Measurements from ENCODE around the gene CPED1. TPM values are rescaled to one million over a fixed set of nuclear protein-coding genes. Genes with fewer than 3 reads are reported as not detected.

CPED1 gene
- total and polyA plus RNA-seq, 10 of the 15 experiments (the other 5 are each of a cell fraction or from before 2014, with no cell fraction given), result 0.01 to 0.77 (median 0.10) TPM; not detected in 1

GRCh38 chr7:121267612-121268011, 279.1 kb downstream of the CPED1 start:
- SMC1A ChIA-PET (ENCODE audit: uncharacterized antibody, unreplicated experiment), result interaction anchor here (1.0 to 2.0 kb wide), 2 partner anchors 12 to 28 kb away, joined by 4 to 6 read pairs; no protein-coding TSS in a partner anchor
- RAD21 ChIA-PET (ENCODE audit: unreplicated experiment), result no interaction called here
- no peaks in the 10 kb centered on the region for H3K36me3 ChIP-seq (ENCODE audit: control insufficient read depth in 2 of 2, insufficient read depth in 2 of 2, low read length in 1 of 2)
- CTCF ChIA-PET, result no interaction called here
- no peak for ATAC-seq
- POLR2A ChIA-PET, result no interaction called here
- H3K4me1 ChIP-seq (ENCODE audit: control insufficient read depth, insufficient read depth, low read length), result peaks cover 4% of the 10 kb centered on the region
- H3K27me3 ChIP-seq (replicated peaks in 1 of 2; ENCODE audit: control insufficient read depth in 2 of 2, insufficient read depth in 2 of 2, low read length in 1 of 2), result no peaks in the 10 kb centered on the region; a peak in 1 of 4 replicates
- H3K27ac ChIP-seq (ENCODE audit: control insufficient read depth, insufficient read depth), result no peak overlapping the region
- 0% methylated on average over 1 of the region's 1 CpG for WGBS (ENCODE audit: insufficient coverage, insufficient replicate concordance, low lambda C conversion rate, missing lambda C conversion rate)
- no peak overlapping the region for H3K9ac ChIP-seq (ENCODE audit: control insufficient read depth, insufficient read depth, low read length)
- no peaks in the 10 kb centered on the region for H4K20me1 ChIP-seq (ENCODE audit: control insufficient read depth, insufficient read depth)
- no peak for FAIRE-seq
- no peak overlapping the region for H3K4me2 ChIP-seq (ENCODE audit: control insufficient read depth, insufficient read depth)
- BruUV-seq (replicated peaks), result no TSS peak
- no peak for DNase-seq (ENCODE audit: low read depth, low spot score)
- H3K79me2 ChIP-seq (ENCODE audit: control insufficient read depth, insufficient read depth, low read length), result no peaks in the 10 kb centered on the region
- H2AFZ ChIP-seq (ENCODE audit: control insufficient read depth, low read depth, low read length), result no peak overlapping the region
- intact Hi-C loops (cut with micrococcal nuclease; ENCODE audit: unreplicated experiment) (no loop called here), in situ Hi-C loops (cut with MboI) (no loop called here)
- TF ChIP-seq MYB (IDR thresholded peaks at IDR 0.05; ENCODE audit: borderline replicate concordance, low read depth, low read length) (no peak), FOXK2 (IDR thresholded peaks at IDR 0.05) (no peak), CREB1 (IDR thresholded peaks at IDR 0.05; ENCODE audit: low read depth) (no peak)
- H3K4me3 ChIP-seq, result no peak overlapping the region
- no peaks in the 10 kb centered on the region; the same call in 2 of the 3 replicates for H3K9me3 ChIP-seq (replicated peaks; ENCODE audit: control insufficient read depth, insufficient read depth, low read length)

GRCh38 chr7:121269798-121270197, 281.3 kb downstream of the CPED1 start:
- DNase-seq (ENCODE audit: low read depth, low spot score) (no peak), ATAC-seq (no peak), FAIRE-seq (no peak)
- intact Hi-C loops (cut with micrococcal nuclease; ENCODE audit: unreplicated experiment), result no loop called here
- H4K20me1 ChIP-seq (ENCODE audit: control insufficient read depth, insufficient read depth), result no peaks in the 10 kb centered on the region
- H3K79me2 ChIP-seq (ENCODE audit: control insufficient read depth, insufficient read depth, low read length), result no peaks in the 10 kb centered on the region
- H3K27me3 ChIP-seq (replicated peaks in 1 of 2; ENCODE audit: control insufficient read depth in 2 of 2, insufficient read depth in 2 of 2, low read length in 1 of 2), result no peaks in the 10 kb centered on the region; a peak in 1 of 4 replicates
- in situ Hi-C loops (cut with MboI), result no loop called here
- H3K4me2 ChIP-seq (ENCODE audit: control insufficient read depth, insufficient read depth), result no peak overlapping the region
- CTCF ChIA-PET, result no interaction called here
- H2AFZ ChIP-seq (ENCODE audit: control insufficient read depth, low read depth, low read length), result no peak overlapping the region
- H3K4me1 ChIP-seq (ENCODE audit: control insufficient read depth, insufficient read depth, low read length), result peaks cover 11% of the 10 kb centered on the region
- POLR2A ChIA-PET, result no interaction called here
- SMC1A ChIA-PET (ENCODE audit: uncharacterized antibody, unreplicated experiment), result interaction anchor here (1.0 kb wide), 1 partner anchor 8 kb away, joined by 3 read pairs; no protein-coding TSS in a partner anchor
- no TSS peak for BruUV-seq (replicated peaks)
- 57% methylated on average over 3 of the region's 3 CpGs for WGBS (ENCODE audit: insufficient coverage, insufficient replicate concordance, low lambda C conversion rate, missing lambda C conversion rate)
- no peaks in the 10 kb centered on the region for H3K36me3 ChIP-seq (ENCODE audit: control insufficient read depth in 2 of 2, insufficient read depth in 2 of 2, low read length in 1 of 2)
- no peak for TF ChIP-seq SMC3 (IDR thresholded peaks at IDR 0.05; ENCODE audit: borderline replicate concordance, low read length)
- no peak for TF ChIP-seq SIX5 (IDR thresholded peaks at IDR 0.05; ENCODE audit: low read depth, low read length, severe bottlenecking)
- no peak for TF ChIP-seq RUNX3 (IDR thresholded peaks at IDR 0.05; ENCODE audit: low read length)
- TF ChIP-seq, protein P1, sequence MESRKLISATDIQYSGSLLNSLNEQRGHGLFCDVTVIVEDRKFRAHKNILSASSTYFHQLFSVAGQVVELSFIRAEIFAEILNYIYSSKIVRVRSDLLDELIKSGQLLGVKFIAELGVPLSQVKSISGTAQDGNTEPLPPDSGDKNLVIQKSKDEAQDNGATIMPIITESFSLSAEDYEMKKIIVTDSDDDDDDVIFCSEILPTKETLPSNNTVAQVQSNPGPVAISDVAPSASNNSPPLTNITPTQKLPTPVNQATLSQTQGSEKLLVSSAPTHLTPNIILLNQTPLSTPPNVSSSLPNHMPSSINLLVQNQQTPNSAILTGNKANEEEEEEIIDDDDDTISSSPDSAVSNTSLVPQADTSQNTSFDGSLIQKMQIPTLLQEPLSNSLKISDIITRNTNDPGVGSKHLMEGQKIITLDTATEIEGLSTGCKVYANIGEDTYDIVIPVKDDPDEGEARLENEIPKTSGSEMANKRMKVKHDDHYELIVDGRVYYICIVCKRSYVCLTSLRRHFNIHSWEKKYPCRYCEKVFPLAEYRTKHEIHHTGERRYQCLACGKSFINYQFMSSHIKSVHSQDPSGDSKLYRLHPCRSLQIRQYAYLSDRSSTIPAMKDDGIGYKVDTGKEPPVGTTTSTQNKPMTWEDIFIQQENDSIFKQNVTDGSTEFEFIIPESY (IDR thresholded peaks at IDR 0.05), result no peak
- no peak for TF ChIP-seq HDGF (IDR thresholded peaks at IDR 0.05)
- no peak for TF ChIP-seq IKZF1 (conservative IDR thresholded peaks at IDR 0.05)
- no peak for TF ChIP-seq RELB (IDR thresholded peaks at IDR 0.05; ENCODE audit: low read depth)
- TF ChIP-seq PAX8 (IDR thresholded peaks at IDR 0.05), result no peak
- no peak for TF ChIP-seq ZBED1 (IDR thresholded peaks at IDR 0.05; ENCODE audit: borderline replicate concordance)
- TF ChIP-seq EGR1 (IDR thresholded peaks at IDR 0.05; ENCODE audit: borderline replicate concordance in 1 of 2, low read depth in 2 of 2, low read length in 2 of 2), result no peak
- no peak overlapping the region for H3K4me3 ChIP-seq
- no peak overlapping the region for H3K27ac ChIP-seq (ENCODE audit: control insufficient read depth, insufficient read depth)
- no peak overlapping the region for H3K9ac ChIP-seq (ENCODE audit: control insufficient read depth, insufficient read depth, low read length)
- H3K9me3 ChIP-seq (replicated peaks; ENCODE audit: control insufficient read depth, insufficient read depth, low read length), result no peaks in the 10 kb centered on the region; the same call in 2 of the 3 replicates
- RAD21 ChIA-PET (ENCODE audit: unreplicated experiment), result no interaction called here
